GM18505 (cell line): ENCODE results near the gene PCDHGC5.

Experiments used
- ATAC-seq: cut with Tn5 transposase; IDR thresholded peaks from one replicate; pipeline ENCODE4 v1.9.1; 2021; ENCODE audit not compliant: unreplicated experiment
- POLR2A ChIP-seq: IDR thresholded peaks from 4 replicates; pipeline ENCODE4 v1.6.1; 2011; ENCODE audit warnings: borderline replicate concordance; ENCODE audit not compliant: insufficient read depth, insufficient read length; ENCODE audit errors: extremely low read depth

Gene PCDHGC5

GRCh38 chr5:141488591-141489561 lies at the start of gene PCDHGC5:
Gene PCDHGC5 (plus strand): TSS chr5:141489081. CDS start chr5:141489241, 160 bp downstream.
- ATAC-seq, result no peak
- no peak for TF ChIP-seq POLR2A

GRCh38 chr5:141439411-141440141 lies 49.3 kb upstream of the PCDHGC5 start:
- TF ChIP-seq POLR2A, result no peak
- ATAC-seq, result no peak

- no peak for ATAC-seq
- no peak for TF ChIP-seq POLR2A
These were observed 48.5 kb upstream of the PCDHGC5 start for GRCh38 chr5:141440341-141440740.

- TF ChIP-seq POLR2A, result no peak
- ATAC-seq, result no peak
These were observed 47.2 kb upstream of the PCDHGC5 start for GRCh38 chr5:141441571-141442170.

- no peak for ATAC-seq
- no peak for TF ChIP-seq POLR2A
These were observed 23.5 kb upstream of the PCDHGC5 start for GRCh38 chr5:141465351-141465750.

- peak; percentile 96 for ATAC-seq
- TF ChIP-seq POLR2A, result peak; percentile 54
These were observed 13.2 kb upstream of the PCDHGC5 start, which contains the start of gene PCDHGC3 for GRCh38 chr5:141475625-141476131. Gene PCDHGC3 (plus strand): TSS chr5:141475966. CDS start chr5:141476117, 151 bp downstream.

- ATAC-seq, result peak; percentile 30
These were observed 12.6 kb upstream of the PCDHGC5 start for GRCh38 chr5:141476132-141476911.

GRCh38 chr5:141477044-141477575 lies 11.8 kb upstream of the PCDHGC5 start:
- no peak for ATAC-seq
- TF ChIP-seq POLR2A, result no peak

More at GRCh38 chr5:141476132-141476911, 12.6 kb upstream of the PCDHGC5 start:
- no peak for TF ChIP-seq POLR2A

- ATAC-seq, result no peak
- no peak for TF ChIP-seq POLR2A
These were observed 11.1 kb upstream of the PCDHGC5 start for GRCh38 chr5:141477815-141478214.

- no peak for ATAC-seq
- no peak for TF ChIP-seq POLR2A
These were observed 10.4 kb upstream of the PCDHGC5 start for GRCh38 chr5:141478321-141478945.

- no peak for TF ChIP-seq POLR2A
- no peak for ATAC-seq
These were observed 9.1 kb upstream of the PCDHGC5 start for GRCh38 chr5:141479776-141480175.

- no peak for ATAC-seq
- no peak for TF ChIP-seq POLR2A
These were observed 5.0 kb upstream of the PCDHGC5 start for GRCh38 chr5:141483902-141484301.
